GM23248 (cell line): ENCODE data around the gene AFAP1. TPM values are rescaled to one million over a fixed set of nuclear protein-coding genes. Genes with fewer than 3 reads are reported as not detected.

Source experiments
- DNase-seq: peaks from one replicate; pipeline ENCODE4 v3.0.0-alpha.2; 2015
- H2AFZ ChIP-seq: fragments of 200-600 bp; sonication (generic); 2 replicates; pipeline ENCODE4 v1.6.1; 2016; ENCODE audit warnings: antibody characterized with exemption
- H3F3A ChIP-seq: fragments of 200-600 bp; sonication (generic); 2 replicates; pipeline ENCODE4 v1.6.1; 2016; ENCODE audit warnings: mild to moderate bottlenecking, antibody characterized with exemption, mixed run types; ENCODE audit not compliant: insufficient read depth
- H3K27ac ChIP-seq: fragments of 200-600 bp; sonication (generic); 2 replicates; pipeline ENCODE4 v1.5.1; 2016; ENCODE audit warnings: mild to moderate bottlenecking
- H3K27me3 ChIP-seq: fragments of 200-600 bp; sonication (generic); replicated peaks from 2 replicates; pipeline ENCODE4 v1.6.1; 2016; ENCODE audit warnings: mild to moderate bottlenecking; ENCODE audit not compliant: insufficient read depth
- H3K36me3 ChIP-seq: fragments of 200-600 bp; sonication (generic); 2 replicates; pipeline ENCODE4 v1.6.1; 2016; ENCODE audit warnings: low read depth, mild to moderate bottlenecking
- H3K4me1 ChIP-seq: fragments of 200-600 bp; sonication (generic); 2 replicates; pipeline ENCODE4 v1.6.1; 2016; ENCODE audit warnings: mild to moderate bottlenecking; ENCODE audit not compliant: insufficient read depth
- H3K4me2 ChIP-seq: fragments of 200-600 bp; sonication (generic); one replicate; pipeline ENCODE4 v1.6.1; 2016; ENCODE audit warnings: mild to moderate bottlenecking; ENCODE audit not compliant: unreplicated experiment
- H3K4me3 ChIP-seq: fragments of 200-600 bp; sonication (generic); 2 replicates; pipeline ENCODE4 v1.5.1; 2016; ENCODE audit warnings: mild to moderate bottlenecking
- H3K79me2 ChIP-seq: fragments of 200-600 bp; sonication (generic); 2 replicates; pipeline ENCODE4 v1.6.1; 2016; ENCODE audit warnings: mild to moderate bottlenecking; ENCODE audit not compliant: insufficient read depth
- H3K9ac ChIP-seq: fragments of 200-600 bp; sonication (generic); 2 replicates; pipeline ENCODE4 v1.6.1; 2016; ENCODE audit warnings: mild to moderate bottlenecking
- H3K9me2 ChIP-seq: fragments of 200-600 bp; sonication (generic); 2 replicates; pipeline ENCODE4 v1.6.1; 2016; ENCODE audit warnings: mixed run types, mild to moderate bottlenecking, moderate library complexity; ENCODE audit not compliant: insufficient read depth
- H3K9me3 ChIP-seq: fragments of 200-600 bp; sonication (generic); one replicate; pipeline ENCODE4 v1.6.1; 2017; ENCODE audit warnings: low read depth
- H4K20me1 ChIP-seq: fragments of 200-600 bp; sonication (generic); 2 replicates; pipeline ENCODE4 v1.6.0; 2016; ENCODE audit not compliant: insufficient read depth
- EZH2 ChIP-seq: fragments of 200-600 bp; sonication (generic); IDR thresholded peaks from 2 replicates; pipeline ENCODE4 v1.6.1; 2018; ENCODE audit warnings: antibody characterized with exemption, mild to moderate bottlenecking; ENCODE audit not compliant: insufficient read depth, poor library complexity, severe bottlenecking
- EZH2phosphoT487 ChIP-seq: fragments of 200-600 bp; sonication (generic); IDR thresholded peaks from 2 replicates; pipeline ENCODE4 v1.6.1; 2018; ENCODE audit warnings: antibody characterized with exemption, moderate library complexity, mild to moderate bottlenecking, low read depth; ENCODE audit not compliant: insufficient read depth
- WGBS, 2 experiments: methylation state at CpG; one replicate each; pipeline ENCODE4 v1.1.6; 2015 to 2017; ENCODE audit warnings: low lambda C conversion rate in 2 of 2, low coverage in 1 of 2; ENCODE audit errors: missing lambda C conversion rate in 2 of 2; 5-methylcytosine and 5-hydroxymethylcytosine counted together
- in situ Hi-C: fragments of 300-500 bp; cut with MboI; formaldehyde crosslinking; loops from 2 replicates; pipeline ENCODE4 v1.15.0; 2020
- polyA plus RNA-seq: library from polyadenylated mRNA; unstranded; fragments of >200 nt; fragmentation: Nextera tagmentation; extraction: Ambion mirVana; gene quantifications from 2 replicates; pipeline ENCODE4 v1.2.1, GENCODE V29; 2016
- total RNA-seq: library from RNA; depleted of rRNA; stranded (reverse); fragments of >200 nt; shearing (Covaris generic); gene quantifications from 2 replicates; pipeline ENCODE4 v1.2.3, GENCODE V29; 2014

The AFAP1 gene
- total and polyA plus RNA-seq, 2 experiments from 2014 or later: 54.4 to 103 TPM

DNA sequence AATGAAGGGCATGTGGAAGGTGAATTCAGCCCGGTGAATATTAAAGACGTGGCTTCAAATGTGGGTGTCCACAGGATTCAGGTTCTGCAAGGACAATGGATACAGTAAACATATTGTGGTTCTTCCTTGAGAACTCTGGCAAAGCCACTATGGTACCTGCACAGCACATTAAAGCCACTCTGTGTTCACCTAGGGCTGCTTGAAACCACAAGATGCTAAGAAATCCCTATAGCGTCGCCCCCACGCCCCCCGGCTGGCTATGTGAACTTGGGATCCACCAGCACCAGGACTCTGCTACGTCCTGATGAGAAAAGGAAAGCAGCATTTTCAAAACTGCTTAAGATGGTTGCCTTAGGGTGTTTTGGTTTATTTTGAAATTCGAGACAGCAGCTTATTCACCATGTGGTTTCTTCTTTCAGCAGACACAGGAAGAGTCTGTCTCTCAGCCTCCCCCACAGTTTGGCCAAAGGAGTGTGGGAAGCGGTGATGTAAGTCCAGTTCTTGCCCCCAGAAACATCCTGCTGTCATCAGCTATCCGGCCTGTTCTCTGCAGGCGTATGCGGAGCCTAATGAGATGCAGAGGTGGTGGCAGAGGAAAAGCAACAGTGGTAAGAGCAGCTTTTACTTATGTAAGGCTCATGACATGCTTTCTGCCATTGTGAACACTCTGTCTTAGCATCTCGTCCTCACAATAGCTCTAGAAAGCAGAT lies 111.5 kb downstream of the AFAP1 start:
- H3K79me2 ChIP-seq: peaks cover 83% of the 10 kb centered on the region
- no peaks in the 10 kb centered on the region for H4K20me1 ChIP-seq
- no peaks in the 10 kb centered on the region for H3K9me3 ChIP-seq
- peaks cover 93% of the 10 kb centered on the region for H3F3A ChIP-seq
- no peak overlapping the region for H2AFZ ChIP-seq
- H3K4me1 ChIP-seq: peaks cover 69% of the 10 kb centered on the region
- WGBS, 2 experiments: 1% methylated on average over 13 of the region's 13 CpGs
- H3K36me3 ChIP-seq: peaks cover 58% of the 10 kb centered on the region
- no peaks in the 10 kb centered on the region for H3K9me2 ChIP-seq
- H3K9ac ChIP-seq: peak overlapping the region; percentile 85
- TF ChIP-seq EZH2phosphoT487 (peak; percentile 74; the same call in 1 of the 2 replicates), EZH2 (no peak)
- DNase-seq: peak; percentile 98
- in situ Hi-C loops: no loop called here
- peak overlapping the region; percentile 91 for H3K4me2 ChIP-seq
- no peaks in the 10 kb centered on the region for H3K27me3 ChIP-seq
- peak overlapping the region; percentile 56 for H3K4me3 ChIP-seq
- H3K27ac ChIP-seq: peak overlapping the region; percentile 99

DNA sequence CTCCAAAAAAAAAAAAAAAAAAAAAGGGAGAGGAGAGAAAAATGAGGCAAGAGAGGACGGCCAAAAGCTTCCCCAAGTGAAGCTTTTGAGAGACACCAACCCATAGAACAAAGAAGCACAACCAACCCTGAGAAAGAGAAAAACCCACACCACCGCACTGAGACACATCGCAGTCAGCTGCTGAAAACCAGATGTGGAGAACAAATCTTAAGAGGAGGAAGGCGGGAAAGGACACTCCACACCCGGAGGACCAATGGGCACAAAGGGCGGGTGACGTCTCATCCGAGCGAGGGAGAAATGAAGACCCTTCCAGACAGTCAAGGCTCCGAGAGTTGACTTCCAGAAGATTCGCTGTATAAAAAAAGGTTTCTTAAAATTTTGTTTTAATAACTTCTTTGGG lies 112.1 kb downstream of the AFAP1 start:
- TF ChIP-seq EZH2phosphoT487: no peak
- no peak for TF ChIP-seq EZH2
- Histone ChIP-seq H3K9me2 (no peaks in the 10 kb centered on the region), H3K4me1 (peaks cover 75% of the 10 kb centered on the region), H3K27me3 (no peaks in the 10 kb centered on the region), H3F3A (peaks cover 87% of the 10 kb centered on the region), H3K79me2 (peaks cover 83% of the 10 kb centered on the region), H4K20me1 (no peaks in the 10 kb centered on the region), H3K4me2 (peak overlapping the region; percentile 91), H3K27ac (peak overlapping the region; percentile 99), H3K36me3 (peaks cover 56% of the 10 kb centered on the region), H2AFZ (no peak overlapping the region), H3K9ac (peak overlapping the region; percentile 85), H3K4me3 (peak overlapping the region; percentile 56), H3K9me3 (no peaks in the 10 kb centered on the region)
- WGBS, 2 experiments: 16 to 19% methylated on average over 10 to 11 of the region's 11 CpGs
- peak; percentile 61 for DNase-seq
- in situ Hi-C loops: no loop called here

DNA sequence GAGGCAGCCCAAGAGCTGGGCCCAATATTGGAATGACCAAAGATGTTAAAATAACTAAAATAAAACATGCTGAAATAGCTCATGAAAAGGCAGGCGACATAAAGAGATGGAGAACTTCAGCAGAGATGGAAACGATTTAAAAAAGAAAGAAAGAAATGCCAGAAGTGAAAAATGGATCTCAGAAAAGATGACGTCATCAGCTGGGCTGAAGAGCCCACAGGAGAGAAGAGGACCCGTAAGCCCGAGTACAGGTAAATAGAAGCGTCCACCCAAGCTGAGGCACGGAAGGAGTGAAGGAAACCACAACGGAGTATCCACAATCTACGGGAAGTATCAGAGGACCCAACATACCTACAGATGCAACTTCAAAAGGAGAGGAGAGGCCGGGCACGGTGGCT lies 112.8 kb downstream of the AFAP1 start:
- peaks cover 82% of the 10 kb centered on the region for H3K79me2 ChIP-seq
- no peak overlapping the region for H2AFZ ChIP-seq
- no peaks in the 10 kb centered on the region for H3K9me3 ChIP-seq
- peak overlapping the region; percentile 85 for H3K9ac ChIP-seq
- no peak overlapping the region for H3K4me2 ChIP-seq
- no peaks in the 10 kb centered on the region for H3K9me2 ChIP-seq
- no peak overlapping the region for H3K4me3 ChIP-seq
- in situ Hi-C loops: no loop called here
- peak overlapping the region; percentile 99 for H3K27ac ChIP-seq
- 87 to 91% methylated on average over 11 of the region's 11 CpGs for WGBS, 2 experiments
- H3K36me3 ChIP-seq: peaks cover 53% of the 10 kb centered on the region
- no peaks in the 10 kb centered on the region for H4K20me1 ChIP-seq
- H3K4me1 ChIP-seq: peaks cover 75% of the 10 kb centered on the region
- no peak for DNase-seq
- H3K27me3 ChIP-seq: no peaks in the 10 kb centered on the region
- no peak for TF ChIP-seq EZH2phosphoT487
- peaks cover 85% of the 10 kb centered on the region for H3F3A ChIP-seq

DNA sequence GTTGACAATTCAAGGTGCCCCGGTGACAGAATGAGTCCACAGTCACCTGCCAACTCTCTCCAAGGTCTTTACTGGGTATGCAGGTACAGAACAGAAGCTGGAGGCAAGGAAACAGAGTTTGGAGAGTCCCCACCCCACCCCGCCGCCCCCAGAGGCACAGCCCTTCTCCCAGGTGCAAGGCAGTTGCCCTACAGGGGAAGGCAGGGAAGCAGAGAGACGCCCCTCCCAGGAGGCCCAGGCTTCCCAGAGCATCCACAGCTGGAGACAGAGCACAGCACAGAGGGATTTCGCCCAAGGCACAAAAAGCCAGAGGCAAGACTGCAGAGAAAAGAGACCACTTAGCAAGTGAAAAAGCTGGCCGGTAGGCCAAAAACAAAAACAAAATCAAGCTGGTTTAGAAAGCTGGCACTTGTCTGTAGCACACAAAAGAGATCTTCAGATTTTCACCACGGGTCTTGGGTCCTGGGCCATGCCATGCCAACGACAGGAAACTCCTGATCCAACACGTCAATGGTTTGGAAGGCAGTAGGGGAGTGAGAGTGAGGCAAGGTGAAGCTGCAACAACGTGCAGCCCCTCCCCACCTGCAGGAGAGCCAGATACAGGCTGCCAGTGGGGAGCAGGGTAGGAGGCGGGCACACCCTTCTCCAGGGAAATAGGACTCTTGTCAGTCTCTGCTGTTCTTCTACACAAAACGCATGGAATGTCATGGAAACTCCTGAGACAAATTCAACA lies 113.3 kb downstream of the AFAP1 start:
- Histone ChIP-seq H3F3A (peaks cover 85% of the 10 kb centered on the region), H3K4me1 (peaks cover 75% of the 10 kb centered on the region), H3K4me2 (no peak overlapping the region), H3K27ac (peak overlapping the region; percentile 99), H3K79me2 (peaks cover 82% of the 10 kb centered on the region), H3K27me3 (no peaks in the 10 kb centered on the region), H3K36me3 (peaks cover 47% of the 10 kb centered on the region), H3K4me3 (no peak overlapping the region), H3K9me3 (no peaks in the 10 kb centered on the region), H4K20me1 (no peaks in the 10 kb centered on the region), H3K9ac (no peak overlapping the region), H2AFZ (no peak overlapping the region), H3K9me2 (no peaks in the 10 kb centered on the region)
- TF ChIP-seq EZH2 (no peak), EZH2phosphoT487 (no peak)
- DNase-seq: no peak
- in situ Hi-C loops: no loop called here
- 78 to 84% methylated on average over 12 of the region's 12 CpGs for WGBS, 2 experiments
